SU-DHL-6 (cell line): ENCODE results near the gene HCFC1.

Source experiments
- H2AFZ ChIP-seq: fragments of 200-600 bp; sonication (generic); 2 replicates; pipeline ENCODE4 v1.6.1; 2014; ENCODE audit warnings: low read depth, mild to moderate bottlenecking, moderate library complexity, mixed read lengths, antibody characterized with exemption, low read length; ENCODE audit not compliant: severe bottlenecking
- H3F3A ChIP-seq: fragments of 200-600 bp; shearing (Covaris generic); 2 replicates; pipeline ENCODE4 v1.6.0; 2016; ENCODE audit warnings: antibody characterized with exemption, mild to moderate bottlenecking; ENCODE audit not compliant: insufficient read depth
- H3K27ac ChIP-seq: fragments of 200-600 bp; sonication (generic); 2 replicates; pipeline ENCODE4 v1.5.1; 2016; ENCODE audit warnings: low read depth, mild to moderate bottlenecking, low read length, moderate library complexity, mixed read lengths
- H3K27me3 ChIP-seq: fragments of 200-600 bp; sonication (generic), shearing (Covaris generic); 2 replicates; pipeline ENCODE4 v1.6.0; 2014; ENCODE audit warnings: mild to moderate bottlenecking, low read length
- H3K36me3 ChIP-seq: fragments of 200-600 bp; sonication (generic); 2 replicates; pipeline ENCODE4 v1.6.1; 2014; ENCODE audit warnings: mild to moderate bottlenecking, low read length, mixed read lengths
- H3K4me2 ChIP-seq: fragments of 300-600, 200-600 bp; shearing (Covaris generic), sonication (generic); 2 replicates; pipeline ENCODE4 v1.6.0; 2014; ENCODE audit warnings: low read length, low read depth, mild to moderate bottlenecking; ENCODE audit not compliant: poor library complexity, severe bottlenecking
- H3K4me3 ChIP-seq: fragments of 200-600 bp; sonication (generic); 2 replicates; pipeline ENCODE4 v1.5.1; 2014; ENCODE audit warnings: antibody characterized with exemption, low read length, mild to moderate bottlenecking, mixed read lengths; ENCODE audit not compliant: insufficient read depth, poor library complexity, severe bottlenecking
- H3K79me2 ChIP-seq: fragments of 200-600 bp; sonication (generic); 2 replicates; pipeline ENCODE4 v1.6.1; 2014; ENCODE audit warnings: mild to moderate bottlenecking, low read length, moderate library complexity; ENCODE audit not compliant: insufficient read depth
- H3K9ac ChIP-seq: fragments of 200-600 bp; sonication (generic); 2 replicates; pipeline ENCODE4 v1.7.0; 2014; ENCODE audit warnings: mild to moderate bottlenecking, low read length
- H3K9me2 ChIP-seq: fragments of 200-600 bp; sonication (generic); replicated peaks from 2 replicates; pipeline ENCODE4 v1.6.1; 2014; ENCODE audit warnings: low read length; ENCODE audit not compliant: insufficient read depth
- H3K9me3 ChIP-seq: fragments of 200-600 bp; sonication (generic); 2 replicates; pipeline ENCODE4 v1.6.1; 2014; ENCODE audit warnings: low read length, mixed read lengths; ENCODE audit not compliant: insufficient read depth
- H4K20me1 ChIP-seq: fragments of 200-600 bp; sonication (generic); 2 replicates; pipeline ENCODE4 v1.6.1; 2014; ENCODE audit warnings: low read depth, mild to moderate bottlenecking, antibody characterized with exemption, low read length, moderate library complexity, mixed read lengths
- EZH2phosphoT487 ChIP-seq: fragments of 200-600 bp; sonication (generic), shearing (Covaris generic); conservative IDR thresholded peaks from 2 replicates; pipeline ENCODE4 v1.6.1; 2018; ENCODE audit warnings: mild to moderate bottlenecking, antibody characterized with exemption, low read length, moderate library complexity, mixed read lengths
- TF ChIP-seq, protein P1 (sequence below): fragments of 200-600 bp; sonication (generic); IDR thresholded peaks from one replicate; pipeline ENCODE4 v1.5.1; 2017; ENCODE audit warnings: antibody characterized with exemption, mild to moderate bottlenecking, low read length, moderate library complexity; ENCODE audit not compliant: insufficient read depth, poor library complexity, severe bottlenecking

Gene HCFC1

DNA sequence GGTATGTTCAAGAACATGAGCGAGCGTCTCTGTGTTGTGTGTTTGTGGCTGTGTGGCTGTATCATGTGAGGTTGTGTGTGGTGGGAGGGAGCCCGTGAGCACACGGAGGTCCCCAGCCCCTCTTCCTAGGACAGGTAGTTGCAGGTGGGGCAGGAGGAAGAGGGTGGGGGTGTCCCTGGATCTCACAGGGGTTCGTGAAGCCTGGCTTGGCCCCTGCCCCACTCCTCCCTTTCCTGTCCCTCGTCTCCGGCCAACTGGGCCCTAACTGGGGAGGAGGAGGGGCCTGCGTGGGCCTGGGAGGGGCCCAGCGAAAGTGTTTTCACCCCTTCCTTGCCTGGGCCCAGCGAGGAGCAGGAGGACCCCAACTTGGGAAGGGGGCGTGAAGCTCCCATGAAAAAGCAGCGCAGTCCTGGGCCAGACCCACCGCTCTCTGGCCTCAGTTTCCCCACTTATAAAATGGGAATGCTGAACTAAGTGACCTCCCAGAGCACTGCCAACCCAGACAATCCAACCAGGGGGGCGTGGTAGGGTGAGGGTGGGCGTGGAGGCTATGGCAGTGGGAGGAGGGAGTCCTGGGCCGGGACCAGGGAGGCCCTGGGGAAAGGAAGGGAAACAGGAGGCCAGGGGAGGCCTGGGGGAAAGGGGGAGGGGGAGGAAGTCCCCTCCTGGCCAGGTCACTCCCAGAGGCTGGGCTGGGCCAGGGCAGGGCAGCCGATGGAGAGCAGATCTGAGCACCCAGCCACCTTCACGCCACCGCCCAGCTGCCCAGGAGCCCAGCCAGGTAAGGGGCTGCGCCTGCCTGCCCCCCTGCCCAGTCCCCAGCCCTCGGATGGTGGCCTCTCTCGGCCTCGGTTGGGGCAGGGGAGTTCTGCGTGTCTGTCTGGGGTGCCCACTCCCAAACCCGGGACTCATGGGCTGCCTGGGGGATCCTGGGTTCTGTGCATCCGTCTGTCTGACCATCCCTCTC, 67.3 kb downstream of the HCFC1 start, which contains the start of gene AVPR2:
AVPR2 (plus strand) TSS at position 683 of the 967 bp plus-strand sequence. CDS start 473 bp downstream, outside the sequence.
- no peaks in the 10 kb centered on the region for H3K9me3 ChIP-seq
- no peaks in the 10 kb centered on the region for H3K36me3 ChIP-seq
- no peak within 1 kb of the TSS for H3K27ac ChIP-seq
- H3K9ac ChIP-seq, result no peak within 1 kb of the TSS
- no peaks in the 10 kb centered on the region for H3K9me2 ChIP-seq
- H4K20me1 ChIP-seq, result no peaks in the 10 kb centered on the region
- no peak within 1 kb of the TSS for H3K4me2 ChIP-seq
- TF ChIP-seq, protein P1, sequence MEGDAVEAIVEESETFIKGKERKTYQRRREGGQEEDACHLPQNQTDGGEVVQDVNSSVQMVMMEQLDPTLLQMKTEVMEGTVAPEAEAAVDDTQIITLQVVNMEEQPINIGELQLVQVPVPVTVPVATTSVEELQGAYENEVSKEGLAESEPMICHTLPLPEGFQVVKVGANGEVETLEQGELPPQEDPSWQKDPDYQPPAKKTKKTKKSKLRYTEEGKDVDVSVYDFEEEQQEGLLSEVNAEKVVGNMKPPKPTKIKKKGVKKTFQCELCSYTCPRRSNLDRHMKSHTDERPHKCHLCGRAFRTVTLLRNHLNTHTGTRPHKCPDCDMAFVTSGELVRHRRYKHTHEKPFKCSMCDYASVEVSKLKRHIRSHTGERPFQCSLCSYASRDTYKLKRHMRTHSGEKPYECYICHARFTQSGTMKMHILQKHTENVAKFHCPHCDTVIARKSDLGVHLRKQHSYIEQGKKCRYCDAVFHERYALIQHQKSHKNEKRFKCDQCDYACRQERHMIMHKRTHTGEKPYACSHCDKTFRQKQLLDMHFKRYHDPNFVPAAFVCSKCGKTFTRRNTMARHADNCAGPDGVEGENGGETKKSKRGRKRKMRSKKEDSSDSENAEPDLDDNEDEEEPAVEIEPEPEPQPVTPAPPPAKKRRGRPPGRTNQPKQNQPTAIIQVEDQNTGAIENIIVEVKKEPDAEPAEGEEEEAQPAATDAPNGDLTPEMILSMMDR, result no peak
- TF ChIP-seq EZH2phosphoT487, result no peak
- no peak within 1 kb of the TSS for H2AFZ ChIP-seq
- H3K27me3 ChIP-seq, result no peaks in the 10 kb centered on the region
- no peaks in the 10 kb centered on the region for H3F3A ChIP-seq
- H3K4me3 ChIP-seq, result no peak within 1 kb of the TSS
- no peaks in the 10 kb centered on the region for H3K79me2 ChIP-seq

DNA sequence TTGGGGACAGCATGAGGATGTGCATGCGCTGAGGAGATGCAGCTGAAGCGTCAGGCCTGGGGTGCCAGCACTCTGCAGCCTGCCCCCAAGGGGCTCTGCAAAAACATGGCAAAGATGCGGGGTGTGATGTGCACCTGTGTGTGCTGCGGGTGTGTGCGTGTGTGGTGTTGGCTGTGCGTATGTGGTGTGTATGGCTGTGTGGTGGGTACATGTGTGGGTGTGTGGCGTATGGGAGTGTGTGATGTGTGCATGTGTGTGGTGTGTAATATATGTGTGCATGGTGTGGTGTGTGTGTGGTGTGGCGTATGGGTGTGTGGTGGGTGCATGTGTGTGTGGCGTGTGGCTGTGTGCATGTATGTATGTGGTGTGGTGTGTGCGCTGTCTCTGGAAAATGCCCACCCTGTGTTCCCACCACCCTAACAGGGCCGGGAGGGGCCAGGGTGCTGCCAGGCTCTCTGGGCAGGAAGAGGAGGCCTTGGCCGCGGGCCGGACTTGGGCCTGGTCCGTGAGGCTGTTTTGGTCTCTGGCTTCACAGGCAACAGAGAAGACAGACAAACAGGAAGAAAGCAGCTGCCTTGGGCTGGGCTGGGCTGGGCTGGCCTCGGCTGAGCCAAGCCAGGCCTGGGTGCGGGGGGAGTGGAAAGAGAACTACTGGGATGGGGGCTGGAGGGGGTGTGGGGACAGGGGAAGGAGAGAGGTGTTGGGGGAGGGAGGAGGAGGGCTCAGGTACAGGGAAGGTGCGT, 68.2 kb downstream of the HCFC1 start:
- no peaks in the 10 kb centered on the region for H3K36me3 ChIP-seq
- no peak overlapping the region for H3K9ac ChIP-seq
- no peak overlapping the region for H3K4me2 ChIP-seq
- no peak for TF ChIP-seq EZH2phosphoT487
- TF ChIP-seq, protein P1, result no peak
- H3K9me3 ChIP-seq, result no peaks in the 10 kb centered on the region
- no peaks in the 10 kb centered on the region for H3K9me2 ChIP-seq
- no peak overlapping the region for H3K4me3 ChIP-seq
- H3F3A ChIP-seq, result no peaks in the 10 kb centered on the region
- no peaks in the 10 kb centered on the region for H3K27me3 ChIP-seq
- no peak overlapping the region for H2AFZ ChIP-seq
- no peaks in the 10 kb centered on the region for H4K20me1 ChIP-seq
- H3K27ac ChIP-seq, result no peak overlapping the region
- no peaks in the 10 kb centered on the region for H3K79me2 ChIP-seq

DNA sequence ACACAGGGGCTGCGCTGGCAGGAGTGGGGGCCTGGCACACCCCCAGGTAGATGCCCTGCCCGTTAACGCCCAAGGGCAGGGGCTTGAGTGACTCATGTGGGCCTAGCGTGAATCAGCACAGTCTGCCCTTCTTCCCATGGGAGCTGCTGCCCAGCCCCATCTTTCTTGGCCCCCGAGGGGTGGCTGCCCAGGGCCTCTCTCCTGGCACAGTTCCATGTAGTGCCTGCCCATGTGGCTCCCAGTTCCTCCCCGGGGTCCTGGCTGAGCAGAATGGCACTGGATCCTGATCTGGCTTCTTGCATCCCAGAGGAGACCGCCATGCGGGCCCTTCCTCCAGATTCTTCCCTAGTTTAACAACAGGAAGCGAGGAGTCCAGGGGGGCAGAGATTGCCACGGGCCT, 69.2 kb downstream of the HCFC1 start:
- H3K9me3 ChIP-seq, result no peaks in the 10 kb centered on the region
- H3K9me2 ChIP-seq, result no peaks in the 10 kb centered on the region
- H3K4me3 ChIP-seq, result no peak overlapping the region
- no peak for TF ChIP-seq EZH2phosphoT487
- TF ChIP-seq, protein P1, result no peak
- H3K79me2 ChIP-seq, result no peaks in the 10 kb centered on the region
- H3K9ac ChIP-seq, result no peak overlapping the region
- no peaks in the 10 kb centered on the region for H3F3A ChIP-seq
- no peaks in the 10 kb centered on the region for H3K36me3 ChIP-seq
- no peaks in the 10 kb centered on the region for H4K20me1 ChIP-seq
- H3K4me2 ChIP-seq, result no peak overlapping the region
- H2AFZ ChIP-seq, result no peak overlapping the region
- H3K27ac ChIP-seq, result no peak overlapping the region
- no peaks in the 10 kb centered on the region for H3K27me3 ChIP-seq
